DOHH2 (cell line): Measurements from ENCODE around the gene ZXDA.
"Not testable (repeated sequence)": the region's sequence is repeated elsewhere in the genome, so short reads cannot be mapped to it uniquely, and the experiment has no call there.

ENCODE experiments used
- H3F3A ChIP-seq: fragments of 200-600 bp; sonication (generic), shearing (Covaris generic); 2 replicates; pipeline ENCODE4 v1.6.0; 2016; ENCODE audit warnings: antibody characterized with exemption, mild to moderate bottlenecking; ENCODE audit not compliant: control insufficient read depth, insufficient read depth
- H3K27ac ChIP-seq: fragments of 200-600 bp; sonication (generic); 2 replicates; pipeline ENCODE4 v1.5.1; 2014; ENCODE audit warnings: low read depth, mild to moderate bottlenecking, low read length, moderate library complexity
- H3K27me3 ChIP-seq: fragments of 200-600 bp; sonication (generic); 2 replicates; pipeline ENCODE4 v1.6.1; 2014; ENCODE audit warnings: mild to moderate bottlenecking, low read length, mixed read lengths; ENCODE audit not compliant: control insufficient read depth
- H3K36me3 ChIP-seq: fragments of 200-600 bp; sonication (generic); 2 replicates; pipeline ENCODE4 v1.6.1; 2014; ENCODE audit warnings: mild to moderate bottlenecking, low read length, moderate library complexity, mixed read lengths; ENCODE audit not compliant: control insufficient read depth
- H3K4me1 ChIP-seq: fragments of 200-600 bp; sonication (generic); 2 replicates; pipeline ENCODE4 v1.6.1; 2014; ENCODE audit warnings: mild to moderate bottlenecking, low read length, mixed read lengths; ENCODE audit not compliant: control insufficient read depth
- H3K4me2 ChIP-seq: fragments of 200-600 bp; sonication (generic); 2 replicates; pipeline ENCODE4 v1.6.0; 2014; ENCODE audit warnings: mild to moderate bottlenecking, low read length, moderate library complexity
- H3K4me3 ChIP-seq: fragments of 200-600 bp; sonication (generic); 2 replicates; pipeline ENCODE4 v1.5.1; 2014; ENCODE audit warnings: mild to moderate bottlenecking, low read length, mixed read lengths
- H3K79me2 ChIP-seq: fragments of 200-600 bp; sonication (generic); 2 replicates; pipeline ENCODE4 v1.6.1; 2014; ENCODE audit warnings: mild to moderate bottlenecking, low read length, mixed read lengths; ENCODE audit not compliant: control insufficient read depth
- H3K9me2 ChIP-seq: fragments of 200-600 bp; sonication (generic); replicated peaks from 2 replicates; pipeline ENCODE4 v1.6.1; 2014; ENCODE audit warnings: mild to moderate bottlenecking, low read length, mixed read lengths; ENCODE audit not compliant: control insufficient read depth
- H3K9me3 ChIP-seq: fragments of 200-600 bp; sonication (generic); 2 replicates; pipeline ENCODE4 v1.6.1; 2014; ENCODE audit warnings: antibody characterized with exemption, low read length, mixed read lengths; ENCODE audit not compliant: control insufficient read depth, insufficient read depth
- H4K20me1 ChIP-seq: fragments of 200-600 bp; sonication (generic); 2 replicates; pipeline ENCODE4 v1.6.0; 2014; ENCODE audit warnings: low read depth, mild to moderate bottlenecking, antibody characterized with exemption, low read length, moderate library complexity; ENCODE audit not compliant: control insufficient read depth, insufficient read depth
- CTCF ChIP-seq: fragments of 200-600 bp; sonication (generic); IDR thresholded peaks from one replicate; pipeline ENCODE4 v1.5.1; 2014; ENCODE audit warnings: antibody characterized with exemption, mild to moderate bottlenecking, low read depth, low read length; ENCODE audit not compliant: poor library complexity, severe bottlenecking
- EZH2phosphoT487 ChIP-seq: fragments of 200-600 bp; sonication (generic); IDR thresholded peaks from 2 replicates; pipeline ENCODE4 v1.6.1; 2017; ENCODE audit warnings: borderline replicate concordance, mild to moderate bottlenecking, antibody characterized with exemption, low read length, moderate library complexity, mixed read lengths

Gene ZXDA

GRCh38 chrX:57910287-57910912, at the start of gene ZXDA:
ZXDA (minus strand) TSS chrX:57910458; CDS start chrX:57910420, 38 bp downstream.
- not testable (repeated sequence) for H3K9me2 ChIP-seq, H3K27me3 ChIP-seq, H3F3A ChIP-seq, H4K20me1 ChIP-seq, H3K36me3 ChIP-seq, H3K27ac ChIP-seq, H3K79me2 ChIP-seq, H3K9me3 ChIP-seq
- H3K4me1 ChIP-seq = peaks cover 17% of the 10 kb centered on the region
- peak within 1 kb of the TSS; percentile 66 for H3K4me3 ChIP-seq
- H3K4me2 ChIP-seq = peak within 1 kb of the TSS; percentile 65

- no peaks in the 10 kb centered on the region for H3K79me2 ChIP-seq
- H3K4me3 ChIP-seq = no peak overlapping the region; the same call in 1 of the 2 replicates
- H3K27me3 ChIP-seq = no peaks in the 10 kb centered on the region
- no peaks in the 10 kb centered on the region for H3K36me3 ChIP-seq
- H3K4me2 ChIP-seq = peak overlapping the region; percentile 41
- TF ChIP-seq CTCF (no peak), EZH2phosphoT487 (no peak)
- no peaks in the 10 kb centered on the region for H4K20me1 ChIP-seq
- no peaks in the 10 kb centered on the region for H3K9me3 ChIP-seq
- H3K9me2 ChIP-seq = no peaks in the 10 kb centered on the region
- H3K4me1 ChIP-seq = peaks cover 21% of the 10 kb centered on the region
- H3K27ac ChIP-seq = peak overlapping the region; percentile 67
- no peaks in the 10 kb centered on the region for H3F3A ChIP-seq
These were observed 42.0 kb upstream of the ZXDA start for GRCh38 chrX:57952320-57952678.

- Histone ChIP-seq H3K36me3 (no peaks in the 10 kb centered on the region), H3K79me2 (no peaks in the 10 kb centered on the region), H3K27ac (peak overlapping the region; percentile 67), H3K4me1 (peaks cover 21% of the 10 kb centered on the region), H3K9me3 (no peaks in the 10 kb centered on the region), H3K9me2 (no peaks in the 10 kb centered on the region), H4K20me1 (no peaks in the 10 kb centered on the region), H3F3A (no peaks in the 10 kb centered on the region), H3K4me3 (peak overlapping the region; percentile 22; the same call in 1 of the 2 replicates), H3K27me3 (no peaks in the 10 kb centered on the region), H3K4me2 (peak overlapping the region; percentile 41)
- TF ChIP-seq EZH2phosphoT487 (no peak), CTCF (no peak)
These were observed 41.5 kb upstream of the ZXDA start for GRCh38 chrX:57951666-57952319.

GRCh38 chrX:57933321-57933720, 23.1 kb upstream of the ZXDA start:
- Histone ChIP-seq H3K36me3 (no peaks in the 10 kb centered on the region), H3K4me3 (no peak overlapping the region), H3K9me2 (no peaks in the 10 kb centered on the region), H3K9me3 (no peaks in the 10 kb centered on the region), H3K79me2 (no peaks in the 10 kb centered on the region), H3K27ac (no peak overlapping the region), H4K20me1 (no peaks in the 10 kb centered on the region), H3F3A (no peaks in the 10 kb centered on the region), H3K4me2 (no peak overlapping the region), H3K4me1 (no peaks in the 10 kb centered on the region), H3K27me3 (no peaks in the 10 kb centered on the region)
- TF ChIP-seq CTCF = no peak
- no peak for TF ChIP-seq EZH2phosphoT487
